ENCODE measurements around the gene FBXO34. TPM values are rescaled to one million over a fixed set of nuclear protein-coding genes. Genes with fewer than 3 reads are reported as not detected.

FBXO34 gene
- total RNA-seq, 2 experiments from 2014 or later: 26.3 to 28.8 TPM

DNA sequence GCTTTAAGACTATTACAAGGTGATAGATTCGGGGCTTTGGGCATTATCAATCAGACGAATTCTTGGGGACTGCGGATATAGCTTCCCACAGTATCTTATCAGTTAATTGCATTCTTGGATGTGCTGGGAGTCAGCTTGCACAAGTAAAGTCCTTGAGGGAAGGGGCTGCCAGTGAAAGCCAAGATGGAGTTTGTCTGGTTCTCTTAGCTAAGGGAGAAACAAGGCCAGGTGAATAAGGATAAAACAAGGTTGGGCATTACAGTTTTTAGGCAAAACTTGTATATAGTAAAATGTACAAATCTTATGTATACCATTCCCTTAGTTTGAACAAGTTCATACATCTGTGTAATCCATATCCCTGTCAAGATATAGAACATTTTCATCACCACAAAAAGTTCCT is 5.5 kb downstream of the FBXO34 start:
- BruUV-seq (replicated peaks): no TSS peak
- POLR2A ChIA-PET: interaction anchor here (0.7 kb wide), 1 partner anchor 376 kb away, joined by 3 read pairs; no protein-coding TSS in a partner anchor
- H3K4me1 ChIP-seq (ENCODE audit: insufficient read depth, low read length, poor library complexity, severe bottlenecking): peaks cover 58% of the 10 kb centered on the region
- no peak overlapping the region for H2AFZ ChIP-seq (ENCODE audit: low read length)
- TF ChIP-seq, protein P1, sequence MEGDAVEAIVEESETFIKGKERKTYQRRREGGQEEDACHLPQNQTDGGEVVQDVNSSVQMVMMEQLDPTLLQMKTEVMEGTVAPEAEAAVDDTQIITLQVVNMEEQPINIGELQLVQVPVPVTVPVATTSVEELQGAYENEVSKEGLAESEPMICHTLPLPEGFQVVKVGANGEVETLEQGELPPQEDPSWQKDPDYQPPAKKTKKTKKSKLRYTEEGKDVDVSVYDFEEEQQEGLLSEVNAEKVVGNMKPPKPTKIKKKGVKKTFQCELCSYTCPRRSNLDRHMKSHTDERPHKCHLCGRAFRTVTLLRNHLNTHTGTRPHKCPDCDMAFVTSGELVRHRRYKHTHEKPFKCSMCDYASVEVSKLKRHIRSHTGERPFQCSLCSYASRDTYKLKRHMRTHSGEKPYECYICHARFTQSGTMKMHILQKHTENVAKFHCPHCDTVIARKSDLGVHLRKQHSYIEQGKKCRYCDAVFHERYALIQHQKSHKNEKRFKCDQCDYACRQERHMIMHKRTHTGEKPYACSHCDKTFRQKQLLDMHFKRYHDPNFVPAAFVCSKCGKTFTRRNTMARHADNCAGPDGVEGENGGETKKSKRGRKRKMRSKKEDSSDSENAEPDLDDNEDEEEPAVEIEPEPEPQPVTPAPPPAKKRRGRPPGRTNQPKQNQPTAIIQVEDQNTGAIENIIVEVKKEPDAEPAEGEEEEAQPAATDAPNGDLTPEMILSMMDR (conservative IDR thresholded peaks at IDR 0.05; ENCODE audit: low read length): no peak
- TF ChIP-seq EZH2phosphoT487 (IDR thresholded peaks at IDR 0.05; ENCODE audit: borderline replicate concordance, low read depth, low read length): no peak
- peaks cover 11% of the 10 kb centered on the region; the same call in 1 of the 2 replicates for H4K20me1 ChIP-seq (ENCODE audit: insufficient read depth, low read length)
- intact Hi-C loops (cut with micrococcal nuclease; ENCODE audit: unreplicated experiment): loop anchor here (10.0 kb wide), 1 partner anchor 222 kb away; the partner anchor contains the start of gene MAPK1IP1L
- H3K79me2 ChIP-seq (ENCODE audit: insufficient read depth, low read depth, low read length): peaks cover 92% of the 10 kb centered on the region
- DNase-seq (ENCODE audit: low spot score): no peak
- H3K36me3 ChIP-seq (ENCODE audit: insufficient read depth, low read length): peaks cover 10% of the 10 kb centered on the region
- no peaks in the 10 kb centered on the region for H3K9me2 ChIP-seq (ENCODE audit: insufficient read depth, low read length)
- CTCF ChIA-PET (ENCODE audit: unreplicated experiment): no interaction called here
- H3K4me2 ChIP-seq (ENCODE audit: low read length): peak overlapping the region; percentile 69
- no peak overlapping the region for H3K4me3 ChIP-seq (ENCODE audit: low read depth, low read length, poor library complexity, severe bottlenecking)
- peak overlapping the region; percentile 74 for H3K27ac ChIP-seq (ENCODE audit: low read depth, low read length, poor library complexity, severe bottlenecking)
- no peaks in the 10 kb centered on the region for H3K9me3 ChIP-seq (ENCODE audit: low read length)

DNA sequence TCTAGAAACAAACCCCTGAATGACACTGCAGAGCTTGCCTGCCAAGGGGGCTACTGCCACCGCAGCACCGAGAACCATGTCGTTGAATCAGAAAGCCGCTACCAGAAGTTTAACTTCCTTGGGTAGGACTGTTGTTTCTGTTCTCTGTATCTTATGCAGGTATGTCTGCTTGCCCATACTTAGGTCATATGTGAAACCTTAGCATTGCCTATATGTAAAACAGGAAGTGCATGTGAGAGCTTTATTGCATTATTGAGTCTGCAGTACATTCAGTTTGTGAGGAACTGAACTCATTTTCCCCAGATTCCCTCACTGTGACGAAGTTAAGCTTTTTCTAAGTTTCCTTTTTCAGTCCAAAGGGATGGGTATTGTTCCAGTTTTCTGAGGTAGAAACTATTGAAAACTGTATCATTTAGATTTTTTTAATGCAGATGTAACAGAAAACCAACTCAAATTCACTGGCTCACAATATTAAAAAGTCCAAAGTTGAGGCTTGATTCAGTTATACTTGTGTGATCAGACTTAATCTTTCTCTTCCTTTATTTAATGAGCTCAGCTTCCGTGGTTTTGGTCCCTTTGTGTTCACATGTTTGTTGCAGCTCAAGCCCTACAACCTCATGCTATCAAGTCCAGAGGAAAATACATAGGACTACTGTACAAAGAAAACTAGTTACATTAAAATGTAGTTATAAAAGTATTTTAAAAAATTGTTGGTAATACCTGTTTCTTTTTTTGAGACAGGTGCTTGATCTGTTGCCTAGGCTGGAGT is 6.9 kb downstream of the FBXO34 start:
- Histone ChIP-seq H3K36me3 (ENCODE audit: insufficient read depth, low read length) (peaks cover 10% of the 10 kb centered on the region), H3K4me2 (ENCODE audit: low read length) (peak overlapping the region; percentile 69), H2AFZ (ENCODE audit: low read length) (no peak overlapping the region; the same call in 1 of the 2 replicates), H3K27ac (ENCODE audit: low read depth, low read length, poor library complexity, severe bottlenecking) (peak overlapping the region; percentile 74), H3K9me3 (ENCODE audit: low read length) (no peaks in the 10 kb centered on the region), H4K20me1 (ENCODE audit: insufficient read depth, low read length) (0 out of 2 replicates have a peak, but pooled peaks cover 8% of the 10 kb centered on the region), H3K4me3 (ENCODE audit: low read depth, low read length, poor library complexity, severe bottlenecking) (peak overlapping the region; percentile 24), H3K79me2 (ENCODE audit: insufficient read depth, low read depth, low read length) (peaks cover 91% of the 10 kb centered on the region), H3K4me1 (ENCODE audit: insufficient read depth, low read length, poor library complexity, severe bottlenecking) (peaks cover 49% of the 10 kb centered on the region), H3K9me2 (ENCODE audit: insufficient read depth, low read length) (no peaks in the 10 kb centered on the region)
- peak; percentile 61 for DNase-seq (ENCODE audit: low spot score)
- POLR2A ChIA-PET: interaction anchor here (0.6 to 2.4 kb wide), 5 partner anchors 11 to 72 kb away, joined by 3 to 11 read pairs (median 4); no protein-coding TSS in a partner anchor
- TF ChIP-seq, protein P1 (conservative IDR thresholded peaks at IDR 0.05; ENCODE audit: low read length): no peak
- no peak for TF ChIP-seq EZH2phosphoT487 (IDR thresholded peaks at IDR 0.05; ENCODE audit: borderline replicate concordance, low read depth, low read length)
- CTCF ChIA-PET (ENCODE audit: unreplicated experiment): interaction anchor here (0.5 kb wide), 1 partner anchor 10 kb away, joined by 3 read pairs; no protein-coding TSS in a partner anchor
- intact Hi-C loops (cut with micrococcal nuclease; ENCODE audit: unreplicated experiment): loop anchor here (10.0 kb wide), 1 partner anchor 223 kb away; the partner anchor contains the start of gene MAPK1IP1L
- BruUV-seq (replicated peaks): no TSS peak
